Choroid plexus epithelial cell (primary cell): ENCODE data around the gene TNN.
"Not testable (repeated sequence)": the region's sequence is repeated elsewhere in the genome, so short reads cannot be mapped to it uniquely, and the experiment has no call there.

Experiments used
- DNase-seq: peaks from one replicate; pipeline ENCODE4 v3.0.0-alpha.2; 2010; ENCODE audit warnings: low read depth
- H3K4me3 ChIP-seq: 2 replicates; pipeline ENCODE4 v1.5.1; 2011; ENCODE audit warnings: low read depth, mild to moderate bottlenecking, control low read depth, low read length, moderate library complexity
- TF ChIP-seq, protein P1 (sequence below): conservative IDR thresholded peaks from 2 replicates; pipeline ENCODE4 v1.5.1; 2011; ENCODE audit warnings: low read depth, mild to moderate bottlenecking, control low read depth, inconsistent platforms, low read length, moderate library complexity

TNN gene

DNA sequence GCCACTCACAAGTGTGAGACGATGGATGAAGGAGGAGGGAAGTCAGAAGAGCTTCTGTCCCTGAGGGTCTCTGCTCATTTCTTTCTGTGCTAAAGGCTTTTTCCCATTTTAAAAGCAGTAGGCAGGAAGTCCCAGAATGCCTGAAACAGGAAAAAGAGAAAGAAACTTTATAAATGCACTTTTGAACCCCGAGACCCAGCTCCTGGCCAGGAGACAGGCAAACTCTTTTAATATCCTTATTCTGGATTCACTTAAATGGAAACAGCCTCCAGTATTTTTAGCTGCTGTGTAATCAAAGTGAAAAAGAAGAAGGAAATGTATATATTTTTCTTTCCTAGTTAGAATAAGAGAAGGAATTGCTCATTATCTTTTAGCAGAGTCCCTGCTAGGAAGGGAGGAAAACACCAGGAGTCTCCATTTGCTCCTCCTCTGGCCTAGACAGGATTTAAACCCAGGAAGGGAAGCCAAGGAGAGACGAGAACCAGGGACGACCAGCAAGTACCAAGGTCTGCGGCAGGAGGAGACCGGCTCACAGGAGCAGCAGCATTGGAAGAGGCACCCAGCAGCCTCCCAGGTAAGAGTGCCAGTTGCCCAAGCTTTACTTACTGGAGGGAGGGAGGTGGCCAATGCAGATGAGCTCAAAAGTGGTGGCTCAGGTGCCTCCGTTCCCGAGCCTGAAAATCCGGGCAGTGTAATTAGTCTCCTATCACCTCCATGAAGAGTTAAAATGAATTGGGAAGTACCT lies at the start of gene TNN:
Gene TNN (plus strand): TSS at position 472 of the 745 bp plus-strand sequence. CDS start 9,586 bp downstream, outside the sequence.
- TF ChIP-seq, protein P1, sequence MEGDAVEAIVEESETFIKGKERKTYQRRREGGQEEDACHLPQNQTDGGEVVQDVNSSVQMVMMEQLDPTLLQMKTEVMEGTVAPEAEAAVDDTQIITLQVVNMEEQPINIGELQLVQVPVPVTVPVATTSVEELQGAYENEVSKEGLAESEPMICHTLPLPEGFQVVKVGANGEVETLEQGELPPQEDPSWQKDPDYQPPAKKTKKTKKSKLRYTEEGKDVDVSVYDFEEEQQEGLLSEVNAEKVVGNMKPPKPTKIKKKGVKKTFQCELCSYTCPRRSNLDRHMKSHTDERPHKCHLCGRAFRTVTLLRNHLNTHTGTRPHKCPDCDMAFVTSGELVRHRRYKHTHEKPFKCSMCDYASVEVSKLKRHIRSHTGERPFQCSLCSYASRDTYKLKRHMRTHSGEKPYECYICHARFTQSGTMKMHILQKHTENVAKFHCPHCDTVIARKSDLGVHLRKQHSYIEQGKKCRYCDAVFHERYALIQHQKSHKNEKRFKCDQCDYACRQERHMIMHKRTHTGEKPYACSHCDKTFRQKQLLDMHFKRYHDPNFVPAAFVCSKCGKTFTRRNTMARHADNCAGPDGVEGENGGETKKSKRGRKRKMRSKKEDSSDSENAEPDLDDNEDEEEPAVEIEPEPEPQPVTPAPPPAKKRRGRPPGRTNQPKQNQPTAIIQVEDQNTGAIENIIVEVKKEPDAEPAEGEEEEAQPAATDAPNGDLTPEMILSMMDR, result no peak
- no peak for DNase-seq
- no peak within 1 kb of the TSS for H3K4me3 ChIP-seq

- no peak for DNase-seq
- TF ChIP-seq, protein P1, result no peak
Observed at GRCh38 chr1:175019524-175019923, 48.1 kb upstream of the TNN start.

GRCh38 chr1:175023043-175023921 lies 44.4 kb upstream of the TNN start, which contains the start of gene MRPS14:
MRPS14 (minus strand) TSS chr1:175023425; CDS start chr1:175023408, 17 bp downstream.
- TF ChIP-seq, protein P1, result no peak
- H3K4me3 ChIP-seq, result peak within 1 kb of the TSS; percentile 97
- peak; percentile 100 for DNase-seq

More at GRCh38 chr1:175019524-175019923, 48.1 kb upstream of the TNN start:
- H3K4me3 ChIP-seq, result no peak overlapping the region

GRCh38 chr1:175023922-175024242 lies 43.8 kb upstream of the TNN start:
- H3K4me3 ChIP-seq, result peak overlapping the region; percentile 58
- DNase-seq, result not testable (repeated sequence)

- TF ChIP-seq, protein P1, result no peak
- no peak overlapping the region for H3K4me3 ChIP-seq
- DNase-seq, result no peak
Observed at GRCh38 chr1:175024773-175025172, 42.9 kb upstream of the TNN start.

GRCh38 chr1:175033953-175034352 lies 33.7 kb upstream of the TNN start:
- H3K4me3 ChIP-seq, result no peak overlapping the region
- DNase-seq, result no peak
- TF ChIP-seq, protein P1, result no peak

DNA sequence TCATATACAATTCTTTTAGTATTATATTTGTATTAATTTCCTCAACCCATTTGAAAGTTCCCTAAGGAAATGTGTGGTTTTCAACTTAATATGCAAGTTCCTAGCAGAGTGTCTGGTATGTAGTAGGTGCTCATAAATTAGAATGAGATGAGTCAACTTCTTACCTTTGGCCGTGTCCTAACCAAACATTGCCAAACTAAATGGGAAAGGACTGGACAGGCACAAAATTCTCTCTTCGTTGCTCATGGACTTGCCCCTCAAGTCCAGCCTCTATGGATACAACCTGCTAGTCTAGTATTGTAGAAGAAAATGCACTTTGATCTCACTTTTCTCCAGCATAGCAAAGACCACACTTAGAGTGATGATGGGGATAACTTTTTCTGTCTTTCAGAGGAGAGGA lies 32.9 kb upstream of the TNN start:
- TF ChIP-seq, protein P1, result no peak

More for the DNA sequence above, 32.9 kb upstream of the TNN start:
- H3K4me3 ChIP-seq, result no peak overlapping the region
- no peak for DNase-seq
